Left hindlimb (tissue), 1 donor: ENCODE data around the gene TNRC6B.
"Not testable (repeated sequence)": the region's sequence is repeated elsewhere in the genome, so short reads cannot be mapped to it uniquely, and the experiment has no call there.

Source experiments
- DNase-seq: peaks from one replicate; pipeline ENCODE4 v3.0.0-alpha.2; 2018

The TNRC6B gene, protein sequence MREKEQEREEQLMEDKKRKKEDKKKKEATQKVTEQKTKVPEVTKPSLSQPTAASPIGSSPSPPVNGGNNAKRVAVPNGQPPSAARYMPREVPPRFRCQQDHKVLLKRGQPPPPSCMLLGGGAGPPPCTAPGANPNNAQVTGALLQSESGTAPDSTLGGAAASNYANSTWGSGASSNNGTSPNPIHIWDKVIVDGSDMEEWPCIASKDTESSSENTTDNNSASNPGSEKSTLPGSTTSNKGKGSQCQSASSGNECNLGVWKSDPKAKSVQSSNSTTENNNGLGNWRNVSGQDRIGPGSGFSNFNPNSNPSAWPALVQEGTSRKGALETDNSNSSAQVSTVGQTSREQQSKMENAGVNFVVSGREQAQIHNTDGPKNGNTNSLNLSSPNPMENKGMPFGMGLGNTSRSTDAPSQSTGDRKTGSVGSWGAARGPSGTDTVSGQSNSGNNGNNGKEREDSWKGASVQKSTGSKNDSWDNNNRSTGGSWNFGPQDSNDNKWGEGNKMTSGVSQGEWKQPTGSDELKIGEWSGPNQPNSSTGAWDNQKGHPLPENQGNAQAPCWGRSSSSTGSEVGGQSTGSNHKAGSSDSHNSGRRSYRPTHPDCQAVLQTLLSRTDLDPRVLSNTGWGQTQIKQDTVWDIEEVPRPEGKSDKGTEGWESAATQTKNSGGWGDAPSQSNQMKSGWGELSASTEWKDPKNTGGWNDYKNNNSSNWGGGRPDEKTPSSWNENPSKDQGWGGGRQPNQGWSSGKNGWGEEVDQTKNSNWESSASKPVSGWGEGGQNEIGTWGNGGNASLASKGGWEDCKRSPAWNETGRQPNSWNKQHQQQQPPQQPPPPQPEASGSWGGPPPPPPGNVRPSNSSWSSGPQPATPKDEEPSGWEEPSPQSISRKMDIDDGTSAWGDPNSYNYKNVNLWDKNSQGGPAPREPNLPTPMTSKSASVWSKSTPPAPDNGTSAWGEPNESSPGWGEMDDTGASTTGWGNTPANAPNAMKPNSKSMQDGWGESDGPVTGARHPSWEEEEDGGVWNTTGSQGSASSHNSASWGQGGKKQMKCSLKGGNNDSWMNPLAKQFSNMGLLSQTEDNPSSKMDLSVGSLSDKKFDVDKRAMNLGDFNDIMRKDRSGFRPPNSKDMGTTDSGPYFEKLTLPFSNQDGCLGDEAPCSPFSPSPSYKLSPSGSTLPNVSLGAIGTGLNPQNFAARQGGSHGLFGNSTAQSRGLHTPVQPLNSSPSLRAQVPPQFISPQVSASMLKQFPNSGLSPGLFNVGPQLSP (N-terminal part only)

DNA sequence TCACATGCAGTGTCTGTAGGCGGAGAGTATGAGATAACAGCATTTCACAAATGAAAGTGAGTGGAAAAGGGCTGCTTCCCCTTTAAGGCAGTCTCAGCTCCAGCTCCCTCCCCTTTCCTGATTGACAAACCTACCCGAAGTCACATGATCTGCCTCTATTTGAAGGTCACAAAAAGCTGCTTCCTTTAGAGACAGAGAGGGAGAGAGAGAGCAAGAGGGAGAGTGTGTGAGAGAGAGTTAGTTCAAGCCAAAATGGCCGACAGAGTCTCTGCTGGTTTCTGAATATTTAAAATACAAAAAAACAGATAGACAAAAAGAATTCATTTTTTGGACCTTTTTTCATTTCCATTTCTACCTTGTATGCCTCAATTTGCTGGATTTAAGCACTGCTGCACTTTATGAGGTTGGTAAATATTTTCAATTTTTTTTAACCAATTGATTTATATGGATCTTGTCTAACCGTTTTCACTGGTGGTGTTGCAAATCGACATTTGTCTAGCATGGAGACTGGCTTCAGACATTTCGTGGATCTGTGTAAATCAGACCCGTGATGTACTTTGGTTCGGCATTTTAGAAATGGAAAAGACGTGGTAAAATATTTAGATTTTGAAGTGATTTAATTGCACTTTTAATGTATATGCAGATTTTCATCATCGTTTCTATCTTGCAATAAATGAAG, at the start of gene TNRC6B:
TSS of gene TNRC6B (plus strand) at position 188 of the 679 bp plus-strand sequence. CDS start at position 399, 211 bp downstream.
- DNase-seq, result peak; percentile 89

DNA sequence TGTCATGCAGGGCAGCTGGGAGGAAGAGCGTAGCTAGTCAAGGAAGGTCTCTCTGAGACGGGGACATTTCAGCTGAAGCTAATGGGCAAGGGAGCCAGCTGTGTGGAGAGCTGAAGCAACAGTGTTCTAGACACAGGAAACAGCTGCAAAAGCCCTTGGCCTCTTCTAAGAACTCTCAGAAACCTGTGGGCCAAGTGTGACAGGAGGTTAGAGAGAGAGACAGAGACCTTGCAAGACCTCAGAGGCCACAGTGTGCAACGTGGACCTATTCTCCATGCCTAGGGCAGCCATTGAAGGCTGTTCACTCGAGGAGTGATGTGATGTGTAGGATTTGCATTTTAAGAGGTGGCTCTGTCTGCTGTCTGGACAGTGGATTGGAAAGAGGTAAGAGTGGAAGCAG, 48.7 kb upstream of the TNRC6B start:
- DNase-seq, result no peak

DNA sequence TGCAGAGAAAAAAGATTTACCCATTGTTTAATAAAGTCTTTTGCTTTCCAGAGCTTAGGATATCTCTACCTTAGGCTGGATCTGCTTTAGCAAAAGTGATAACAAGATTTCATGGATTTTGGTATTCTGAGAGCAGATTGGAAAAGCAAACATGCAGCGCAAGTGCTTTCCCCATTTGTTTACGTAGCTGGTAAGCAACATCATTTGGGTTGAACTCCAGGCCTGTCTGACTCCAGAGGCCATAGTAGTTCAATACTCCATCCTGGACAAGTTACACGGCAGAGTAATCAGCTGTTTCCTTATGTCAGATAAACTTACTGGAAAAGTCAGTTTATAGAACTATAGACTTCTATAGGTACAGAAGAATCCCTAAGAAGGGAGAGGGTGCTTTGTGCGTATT, 40.6 kb upstream of the TNRC6B start:
- no peak for DNase-seq

DNA sequence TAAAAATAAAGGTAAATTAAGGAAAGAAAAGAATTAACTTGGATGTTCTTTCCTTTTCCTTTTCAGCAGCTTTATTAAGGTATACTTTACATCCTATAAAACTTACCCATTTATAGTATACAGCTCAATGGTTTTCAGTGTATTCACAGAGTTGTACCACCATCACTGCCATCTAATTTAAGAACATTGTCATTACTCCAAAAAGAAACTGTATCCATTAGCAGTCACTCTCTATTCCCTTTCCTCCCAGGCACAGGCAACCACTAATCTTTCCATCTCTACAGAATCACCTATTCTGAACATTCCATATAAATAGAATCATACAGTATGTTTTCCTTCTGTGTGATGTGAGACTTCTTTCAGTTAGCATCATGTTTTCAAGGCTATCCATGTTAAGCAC, 38.9 kb upstream of the TNRC6B start:
- no peak for DNase-seq

DNA sequence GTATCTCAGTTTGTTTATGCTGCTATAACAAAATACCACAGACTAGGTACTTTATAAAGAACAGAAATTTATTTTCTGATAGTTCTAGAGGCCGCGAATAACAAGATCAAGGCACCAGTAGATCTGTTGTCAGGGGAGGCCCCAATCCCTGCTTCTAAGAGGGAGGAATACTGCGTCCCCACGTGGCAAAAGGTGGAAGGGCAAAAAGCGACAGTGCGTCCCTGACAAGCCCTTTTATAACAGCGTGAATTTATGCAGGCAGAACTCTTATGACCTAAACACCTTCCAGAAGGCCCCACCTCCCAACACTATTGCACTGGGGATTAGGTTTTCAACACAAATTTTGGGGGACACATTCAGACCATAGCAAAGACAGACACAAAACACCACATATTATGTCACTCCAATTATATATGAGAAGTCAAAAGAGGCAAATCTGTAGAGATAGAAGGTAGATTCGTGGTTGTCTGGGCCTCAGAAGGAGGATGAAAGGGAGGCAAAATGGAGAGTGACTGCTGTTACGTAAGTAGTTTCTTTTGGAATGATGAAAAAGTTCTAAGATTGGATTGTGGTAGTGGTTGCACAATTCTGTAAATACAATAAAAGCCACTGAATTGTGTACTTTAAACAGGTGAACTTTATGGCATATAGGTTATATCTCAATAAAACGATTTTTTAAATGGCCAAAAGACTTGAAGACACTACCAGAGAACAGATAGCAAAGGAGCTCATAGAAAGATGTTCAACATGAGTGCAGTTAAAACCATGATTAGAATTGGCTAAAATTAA, 30.1 kb upstream of the TNRC6B start:
- no peak for DNase-seq

DNA sequence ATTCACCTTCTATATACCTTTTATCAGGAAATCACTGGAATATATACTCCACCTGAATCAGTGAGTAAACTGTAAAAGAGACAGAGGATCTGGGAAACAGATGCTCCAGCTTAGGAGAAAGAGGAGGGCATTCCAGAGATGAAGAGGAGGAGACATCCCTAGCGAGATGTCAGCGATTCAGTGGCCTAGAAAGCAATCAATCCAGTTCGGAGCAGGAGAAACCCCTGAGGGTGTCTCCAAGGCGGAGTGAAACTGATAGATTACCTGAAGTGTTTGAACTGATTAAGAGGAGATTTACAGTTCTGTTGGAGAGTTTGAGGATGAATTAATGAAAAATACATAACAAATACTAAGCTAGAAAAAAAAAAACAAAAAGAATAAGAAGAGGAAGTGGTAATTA, 24.5 kb upstream of the TNRC6B start:
- no peak for DNase-seq

DNA sequence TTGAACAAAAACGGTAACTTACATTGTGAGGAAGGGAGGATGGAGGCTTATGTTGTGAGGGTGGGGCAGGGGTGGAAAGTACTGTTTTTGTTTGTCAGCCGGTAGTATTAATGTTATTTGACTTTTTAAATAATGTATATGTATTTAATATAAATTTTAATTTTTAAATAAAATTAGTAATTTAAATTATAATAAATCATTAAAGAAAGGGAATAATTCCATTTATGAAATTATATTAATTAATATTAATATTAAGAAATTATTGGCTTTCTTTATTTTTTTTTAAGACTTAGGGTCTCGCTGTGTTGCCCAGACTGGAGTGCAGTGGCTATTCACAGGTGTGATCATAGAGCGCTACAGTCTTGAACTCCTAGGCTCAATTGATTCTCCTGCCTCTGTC, 24.0 kb upstream of the TNRC6B start:
- no peak for DNase-seq

DNA sequence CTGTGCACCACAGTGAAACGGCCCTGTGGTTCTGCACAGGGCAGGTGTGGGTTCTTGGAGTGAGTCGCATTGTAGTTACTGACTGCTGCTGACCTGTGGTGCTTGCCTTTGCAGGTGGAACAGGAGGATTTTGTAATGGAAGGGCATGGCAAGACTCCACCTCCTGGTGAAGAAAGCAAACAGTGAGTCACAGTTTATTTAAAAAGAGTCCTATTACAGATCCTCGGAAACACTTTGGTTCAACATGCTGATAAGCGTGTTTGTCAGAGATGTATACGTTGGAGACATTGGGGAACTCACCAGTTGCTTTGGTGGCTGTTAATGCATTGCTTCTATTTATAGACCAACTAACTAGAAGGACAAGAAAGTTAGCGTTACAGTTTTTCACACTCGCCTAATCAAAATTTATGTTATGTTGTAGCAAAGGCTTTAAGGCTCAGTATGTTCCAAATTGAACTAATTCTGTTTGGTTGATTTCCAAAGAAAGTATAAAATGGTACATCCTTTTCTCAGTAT, 21.7 kb upstream of the TNRC6B start:
- no peak for DNase-seq

DNA sequence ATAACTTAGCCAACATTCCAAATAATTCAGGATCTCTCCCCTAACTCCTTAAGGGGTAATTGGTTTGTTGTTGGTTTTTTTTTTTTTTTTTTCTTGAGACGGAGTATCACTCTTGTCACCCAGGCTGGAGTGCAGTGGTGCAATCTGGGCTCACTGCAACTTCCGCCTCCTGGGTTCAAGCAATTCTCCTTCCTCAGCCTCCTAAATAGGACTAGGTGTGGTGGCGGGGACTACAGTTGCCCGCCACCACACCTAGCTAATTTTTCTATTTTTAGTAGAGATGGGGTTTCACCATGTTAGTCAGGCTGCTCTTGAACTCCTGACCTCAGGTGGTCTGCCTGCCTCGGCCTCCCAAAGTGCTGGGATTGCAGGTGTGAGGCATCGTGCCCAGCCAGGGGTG, 21.0 kb upstream of the TNRC6B start:
- not testable (repeated sequence) for DNase-seq

DNA sequence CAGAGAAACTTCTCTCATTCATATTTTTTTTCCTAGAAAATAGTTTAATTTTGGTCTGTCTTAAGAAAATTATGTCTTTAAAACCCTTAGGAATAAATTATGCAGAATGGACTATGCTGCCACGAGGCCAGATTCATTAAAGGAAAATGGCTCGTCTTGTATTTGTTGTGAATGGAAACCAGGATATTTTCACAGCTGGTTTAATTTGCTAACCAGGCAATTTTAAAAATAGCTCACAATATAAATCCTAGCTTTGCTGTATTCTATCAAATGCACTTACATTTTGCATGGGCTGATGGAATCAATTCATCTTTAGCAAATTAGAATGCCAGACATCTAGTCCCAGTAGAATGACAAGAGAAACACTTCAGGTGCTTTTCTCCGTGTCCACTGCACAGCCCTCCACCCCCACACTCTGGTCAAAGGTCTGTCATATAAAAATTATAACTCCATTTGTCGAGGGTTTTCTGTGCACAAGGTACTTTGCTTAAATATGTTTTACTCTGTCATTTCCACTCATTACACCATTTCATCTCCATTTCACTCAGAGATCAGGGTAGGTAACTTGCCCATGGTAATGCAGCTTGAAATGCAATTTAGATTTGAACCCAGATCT, 20.3 kb upstream of the TNRC6B start:
- DNase-seq, result no peak

DNA sequence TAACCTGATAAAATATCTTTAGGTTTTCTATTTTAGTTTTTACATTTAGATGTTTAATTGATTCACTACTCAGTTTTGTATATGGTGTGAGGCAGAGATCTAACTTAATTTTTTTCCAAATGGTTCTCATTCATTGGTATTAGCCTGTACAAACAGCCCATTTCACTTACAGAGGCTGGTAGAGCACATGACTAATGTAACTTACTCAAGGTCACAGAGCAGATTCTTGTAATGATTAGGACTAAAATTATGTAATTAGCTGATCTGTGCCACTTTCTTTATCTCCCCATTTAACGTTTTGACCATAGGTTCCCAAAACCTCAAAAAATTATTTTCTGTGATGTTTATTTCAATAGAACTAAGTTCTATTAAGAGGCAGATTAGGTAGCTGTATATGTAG, 16.5 kb upstream of the TNRC6B start:
- DNase-seq, result no peak

DNA sequence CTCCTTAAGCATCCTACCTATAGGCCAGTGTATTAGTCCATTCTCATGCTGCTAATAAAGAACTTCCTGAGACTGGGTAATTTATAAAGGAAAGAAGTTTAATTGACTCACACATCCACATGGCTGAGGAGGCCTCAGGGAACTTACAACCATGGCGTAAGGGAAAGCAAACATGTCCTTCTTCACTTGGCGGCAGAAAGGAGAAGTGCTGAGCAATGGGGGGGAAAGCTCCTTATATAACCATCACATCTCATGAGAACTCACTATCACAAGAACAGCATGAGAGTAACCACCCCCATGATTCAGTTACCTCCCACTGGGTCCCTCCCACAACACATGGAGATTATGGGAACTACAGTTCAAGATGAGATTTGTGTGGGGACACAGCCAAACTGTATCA, 12.2 kb upstream of the TNRC6B start:
- DNase-seq, result not testable (repeated sequence)

DNA sequence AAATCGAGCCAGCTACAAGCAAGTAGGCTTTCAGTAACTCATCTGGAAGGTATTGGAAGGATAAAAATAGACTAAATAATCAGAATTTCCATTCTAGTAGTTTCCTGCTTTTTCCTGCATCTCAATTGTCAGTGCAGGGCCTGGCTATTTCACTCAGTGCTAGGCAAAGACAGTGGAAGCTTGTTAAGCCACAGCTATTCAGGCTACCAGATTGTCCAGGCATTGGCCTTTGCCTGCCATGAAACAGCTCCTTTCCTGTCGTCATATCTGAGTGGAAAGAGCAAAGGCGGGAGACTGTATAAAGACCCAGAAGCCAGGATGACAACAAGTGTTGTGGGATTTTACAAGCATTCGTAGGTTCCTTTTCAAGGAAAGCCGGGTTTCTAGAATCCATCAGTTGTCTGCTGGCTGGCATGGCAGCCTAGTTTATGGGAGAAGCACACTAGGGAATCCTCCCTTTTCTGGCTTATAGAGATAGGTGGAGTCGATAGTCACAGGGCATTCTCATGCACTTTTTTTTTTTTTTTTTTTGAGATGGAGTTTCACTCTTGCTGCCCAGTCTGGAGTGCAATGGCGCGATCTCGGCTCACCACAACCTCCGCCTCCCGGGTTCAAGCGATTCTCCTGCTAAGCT, 2.0 kb upstream of the TNRC6B start:
- DNase-seq, result peak; percentile 45

DNA sequence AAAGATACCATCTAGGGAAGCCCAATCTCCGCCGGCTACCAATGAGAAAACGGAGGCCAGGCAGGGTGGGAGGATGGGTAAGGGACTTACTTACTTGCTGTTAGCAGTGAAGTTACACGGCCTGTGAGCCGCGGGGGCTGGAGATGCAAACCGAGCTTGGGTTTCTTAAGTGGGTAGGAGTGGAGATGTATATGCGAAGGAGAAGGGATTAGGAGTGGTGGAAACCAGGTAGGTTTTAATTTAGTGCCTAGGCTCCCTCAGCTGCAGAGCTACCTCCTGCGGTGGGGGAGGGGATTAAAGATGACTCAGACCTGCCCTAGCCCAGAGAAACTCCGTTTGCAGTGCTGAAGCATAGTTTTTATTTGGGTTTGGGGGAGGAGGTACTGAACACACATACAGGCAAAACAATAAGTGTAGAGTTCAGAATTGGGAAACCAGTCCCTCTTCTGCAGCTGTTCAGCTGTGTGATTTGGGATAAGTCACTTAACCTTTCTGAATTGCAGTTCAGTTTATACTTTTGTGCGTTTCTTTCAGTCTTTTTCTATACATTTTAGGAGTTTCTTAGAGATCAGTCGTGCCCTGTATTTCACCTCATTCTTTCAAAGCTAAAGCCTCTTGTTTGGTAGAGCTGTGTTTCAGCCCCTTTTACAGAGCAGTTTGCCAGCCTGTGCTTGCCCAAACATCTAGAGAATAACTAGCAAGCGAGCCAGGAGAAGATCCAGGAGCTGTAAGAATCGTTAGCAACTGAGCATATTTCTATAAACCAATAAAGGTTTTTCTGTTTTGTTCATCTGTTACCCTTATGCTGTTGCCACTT, 596 bp upstream of the TNRC6B start:
- DNase-seq, result peak; percentile 47

DNA sequence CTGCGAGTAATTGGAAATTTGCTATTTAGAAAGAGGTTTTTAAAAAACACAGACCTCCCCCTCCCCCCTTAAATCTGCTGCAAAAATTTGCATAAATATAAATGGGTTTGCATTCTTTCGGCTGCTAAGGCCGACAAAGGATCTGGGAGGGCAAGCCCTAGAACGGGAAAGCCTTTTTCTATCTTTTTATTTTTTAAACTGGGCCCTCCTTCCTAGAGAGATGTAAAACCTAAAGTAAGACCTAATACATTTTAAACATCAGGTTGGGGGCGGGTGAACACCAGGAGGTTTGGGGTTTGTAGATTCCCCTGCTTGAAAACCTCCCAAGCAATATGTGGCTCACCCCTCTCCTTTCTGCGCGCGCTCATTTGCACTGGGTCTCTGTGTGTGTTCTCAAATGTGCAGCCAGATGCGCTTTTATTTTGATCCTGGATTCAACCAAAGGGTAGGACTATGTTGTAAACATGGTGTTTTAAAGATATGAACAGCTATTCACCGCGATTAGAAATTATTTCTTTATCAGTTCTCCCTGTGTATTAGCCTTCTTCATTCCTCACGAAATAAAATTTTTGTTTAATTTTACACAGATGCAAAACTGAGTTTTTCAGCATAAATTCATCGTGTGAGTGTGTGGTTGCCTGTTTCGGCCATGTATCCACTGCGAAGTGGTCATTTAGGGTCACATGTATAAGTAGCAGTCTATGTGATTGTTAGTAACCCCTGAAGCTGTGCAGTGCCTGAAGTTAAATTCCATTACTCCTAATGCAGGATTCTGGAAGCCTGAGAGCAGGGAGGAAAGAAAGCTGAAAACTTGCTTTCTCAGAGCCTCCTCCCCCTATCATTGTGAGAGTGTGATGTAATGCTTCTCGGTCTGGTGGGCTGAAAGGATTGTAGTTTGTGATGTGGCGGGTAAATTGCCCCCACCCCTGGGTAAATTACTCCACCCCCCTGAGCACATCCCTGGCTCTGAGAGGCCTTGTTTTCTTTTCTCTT, 988 bp downstream of the TNRC6B start:
- peak; percentile 60 for DNase-seq

DNA sequence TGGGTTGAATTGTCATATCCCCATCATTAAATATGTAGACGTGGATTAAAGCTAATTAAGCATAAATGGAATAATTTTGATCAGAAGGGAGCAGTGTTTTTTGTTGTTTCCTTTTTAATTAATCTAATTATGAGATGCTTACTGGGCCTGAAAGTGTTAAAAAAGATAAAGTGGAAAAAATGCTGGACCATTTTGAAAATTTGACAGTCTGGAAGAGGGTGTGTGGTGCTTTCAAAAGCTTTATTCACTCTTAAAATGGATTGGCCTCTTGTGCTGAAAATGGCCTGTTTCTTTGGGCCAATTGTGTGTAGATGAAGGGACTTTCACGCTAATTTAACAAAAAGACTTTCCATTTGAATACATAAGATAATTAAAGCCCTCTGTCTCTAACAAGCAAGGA, 1.8 kb downstream of the TNRC6B start:
- no peak for DNase-seq

DNA sequence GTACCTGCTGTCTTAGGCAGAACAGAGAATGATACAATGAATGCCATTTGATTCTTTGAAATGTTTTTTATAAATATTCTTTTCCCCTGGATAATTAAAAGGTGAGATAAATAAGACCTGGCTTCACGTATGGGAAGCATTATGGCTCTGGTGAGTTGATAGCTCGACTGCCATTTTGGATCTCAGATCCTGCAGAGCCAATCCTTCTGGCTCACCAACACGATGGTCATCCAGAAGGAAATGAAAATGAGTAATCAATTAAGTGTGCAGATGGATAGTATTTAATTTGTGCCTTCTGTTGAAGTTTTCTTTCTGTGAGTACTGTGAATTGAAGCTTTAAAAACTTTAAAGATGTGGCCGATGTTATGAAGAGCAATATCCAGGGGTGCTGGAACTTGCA, 2.7 kb downstream of the TNRC6B start:
- DNase-seq, result no peak

DNA sequence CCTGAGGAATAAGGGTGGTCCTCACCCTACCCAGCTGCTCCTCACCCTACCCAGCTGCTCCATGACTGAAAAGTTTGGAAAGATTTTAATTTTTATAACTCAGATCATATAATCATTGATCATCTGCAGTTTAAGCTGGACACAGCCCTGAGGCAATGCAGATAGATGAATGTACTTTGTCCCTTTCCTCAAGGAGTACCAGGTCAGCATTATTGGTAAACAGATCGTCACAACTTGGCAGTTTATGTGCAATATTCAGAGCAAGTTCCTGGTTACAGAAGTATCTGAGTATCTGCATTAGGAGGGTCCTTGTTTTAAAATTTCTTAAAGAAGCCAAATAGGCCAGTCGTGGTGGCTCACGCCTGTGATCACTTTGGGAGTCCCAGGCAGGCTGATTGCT, 3.6 kb downstream of the TNRC6B start:
- no peak for DNase-seq
